WTC11 (cell line): Measurements from ENCODE around the gene KLHL35. TPM values are rescaled to one million over a fixed set of nuclear protein-coding genes. Genes with fewer than 3 reads are reported as not detected.

Source experiments
- ATAC-seq: fragments of 200-7000 bp; cut with Tn5 transposase; 2 replicates; pipeline ENCODE4 v1.10.0; 2021; ENCODE audit warnings: mild to moderate bottlenecking, moderate library complexity
- CTCF ChIA-PET: fragments of 300-600 bp; sonication (Branson Sonifier 250); formaldehyde crosslinking; loops from one replicate; lab custom pipeline; 2021; ENCODE audit warnings: antibody characterized with exemption; lab: Charles Lee
- POLR2A ChIA-PET: fragments of 350-600 bp; sonication (Branson Sonifier 250); formaldehyde crosslinking; loops from one replicate; lab custom pipeline; 2021; ENCODE audit warnings: antibody characterized with exemption; lab: Charles Lee
- DNase-seq: peaks from one replicate; pipeline ENCODE4 v3.0.0; 2021; ENCODE audit warnings: low spot score
- H3K27ac Mint-ChIP-seq: 2 replicates; pipeline ENCODE4 v1.8.0; 2021; ENCODE audit warnings: mixed read lengths
- H3K27me3 Mint-ChIP-seq: 2 replicates; pipeline ENCODE4 v1.8.0; 2021; ENCODE audit warnings: low read depth, mild to moderate bottlenecking, moderate library complexity, mixed read lengths
- H3K36me3 Mint-ChIP-seq: 2 replicates; pipeline ENCODE4 v1.8.0; 2021; ENCODE audit warnings: mixed read lengths
- H3K4me1 Mint-ChIP-seq: 2 replicates; pipeline ENCODE4 v1.8.0; 2022; ENCODE audit warnings: mixed read lengths
- H3K4me3 Mint-ChIP-seq: 2 replicates; pipeline ENCODE4 v1.8.0; 2021; ENCODE audit warnings: mild to moderate bottlenecking, moderate library complexity, mixed read lengths
- H3K9me3 Mint-ChIP-seq: 2 replicates; pipeline ENCODE4 v1.8.0; 2021; ENCODE audit warnings: mixed read lengths
- AFF4 ChIP-seq: sonication (generic); formaldehyde crosslinking; IDR thresholded peaks from 2 replicates; pipeline ENCODE4 v1.8.1; 2023; ENCODE audit warnings: mild to moderate bottlenecking, missing genetic modification reagents, borderline replicate concordance
- E2F4 ChIP-seq: sonication (generic); formaldehyde crosslinking; IDR thresholded peaks from 2 replicates; pipeline ENCODE4 v1.8.1; 2022; ENCODE audit warnings: low read depth, mild to moderate bottlenecking, moderate library complexity, missing genetic modification reagents, borderline replicate concordance
- EMX1 ChIP-seq: fragments of 250-450 bp; sonication (Bioruptor Pico); IDR thresholded peaks from 2 replicates; pipeline ENCODE4 v1.8.0; 2021; ENCODE audit warnings: mild to moderate bottlenecking
- MLX ChIP-seq: sonication (generic); formaldehyde crosslinking; IDR thresholded peaks from 2 replicates; pipeline ENCODE4 v1.8.1; 2023; ENCODE audit warnings: mild to moderate bottlenecking, missing genetic modification reagents, moderate library complexity
- NFYB ChIP-seq: sonication (generic); formaldehyde crosslinking; conservative IDR thresholded peaks from 2 replicates; pipeline ENCODE4 v1.8.0; 2022; ENCODE audit warnings: low read depth, missing genetic modification reagents
- TCF7 ChIP-seq: sonication (generic); formaldehyde crosslinking; IDR thresholded peaks from 2 replicates; pipeline ENCODE4 v1.8.0; 2022; ENCODE audit warnings: mild to moderate bottlenecking, low read depth, missing genetic modification reagents, moderate library complexity
- ZNF121 ChIP-seq: sonication (generic); formaldehyde crosslinking; IDR thresholded peaks from 2 replicates; pipeline ENCODE4 v1.8.0; 2023; ENCODE audit warnings: missing genetic modification reagents
- ZNF263 ChIP-seq: sonication (generic); formaldehyde crosslinking; IDR thresholded peaks from 2 replicates; pipeline ENCODE4 v1.8.1; 2022; ENCODE audit warnings: low read depth, mild to moderate bottlenecking, moderate library complexity, missing genetic modification reagents
- total RNA-seq: library from RNA; stranded (reverse); gene quantifications from 3 replicates; pipeline ENCODE4 v1.2.3, GENCODE V29; 2021
- TF ChIP-seq, protein P1 (sequence below): sonication (generic); formaldehyde crosslinking; IDR thresholded peaks from 2 replicates; pipeline ENCODE4 v1.8.1; 2022; ENCODE audit warnings: low read depth, missing genetic modification reagents, borderline replicate concordance
- TF ChIP-seq, protein P2 (sequence below): fragments of 200-600 bp; IDR thresholded peaks from 2 replicates; pipeline ENCODE4 v1.8.0; 2022; ENCODE audit warnings: antibody characterized with exemption
- TF ChIP-seq, protein P3 (sequence below): sonication (generic); formaldehyde crosslinking; IDR thresholded peaks from 2 replicates; pipeline ENCODE4 v1.8.1; 2023; ENCODE audit warnings: mild to moderate bottlenecking, missing genetic modification reagents, moderate library complexity
- TF ChIP-seq, protein P4 (sequence below): sonication (generic); formaldehyde crosslinking; IDR thresholded peaks from 2 replicates; pipeline ENCODE4 v1.8.1; 2023; ENCODE audit warnings: mild to moderate bottlenecking, missing genetic modification reagents

Gene KLHL35
- total RNA-seq, 1 experiment from 2014 or later = 0.22 TPM

DNA sequence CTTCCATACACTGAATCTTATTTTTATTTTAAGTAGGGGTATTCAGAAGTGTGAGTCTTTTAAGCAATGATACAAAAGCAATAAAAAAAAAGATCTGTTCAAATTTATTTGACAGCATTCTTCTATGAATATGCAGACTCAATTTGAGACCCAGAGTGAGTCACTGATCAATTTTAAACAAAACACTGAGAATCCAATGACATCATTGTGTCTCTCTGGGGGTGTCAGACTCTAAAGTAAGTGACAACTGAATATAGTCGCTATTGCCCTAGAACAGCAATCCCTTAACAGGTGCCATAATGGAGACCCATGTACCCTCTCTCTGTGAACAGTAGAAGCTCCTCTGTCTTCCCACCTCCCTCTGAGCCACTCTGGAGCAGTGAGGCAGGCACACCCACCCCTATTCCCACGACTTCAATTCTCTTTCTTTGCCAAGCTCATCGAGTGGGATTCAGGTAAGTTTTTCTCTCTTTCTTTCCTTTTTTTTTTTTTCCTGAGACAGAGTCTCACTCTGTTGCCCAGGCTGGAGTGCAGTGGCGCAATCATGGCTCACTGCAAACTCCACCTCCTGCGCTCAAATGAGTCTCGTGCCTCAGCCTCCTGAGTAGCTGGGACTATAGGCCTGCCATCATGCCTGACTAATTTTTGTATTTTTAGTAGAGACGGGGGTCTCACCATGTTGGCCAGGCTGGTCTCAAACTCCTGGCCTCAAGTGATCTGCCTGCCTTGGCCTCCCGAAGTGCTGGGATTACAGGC lies 38.7 kb downstream of the KLHL35 start (continued):
- TF ChIP-seq AFF4 (CRISPR knock-in tag) = no peak
- TF ChIP-seq NFYB (CRISPR knock-in tag) = no peak
- TF ChIP-seq, protein P1, sequence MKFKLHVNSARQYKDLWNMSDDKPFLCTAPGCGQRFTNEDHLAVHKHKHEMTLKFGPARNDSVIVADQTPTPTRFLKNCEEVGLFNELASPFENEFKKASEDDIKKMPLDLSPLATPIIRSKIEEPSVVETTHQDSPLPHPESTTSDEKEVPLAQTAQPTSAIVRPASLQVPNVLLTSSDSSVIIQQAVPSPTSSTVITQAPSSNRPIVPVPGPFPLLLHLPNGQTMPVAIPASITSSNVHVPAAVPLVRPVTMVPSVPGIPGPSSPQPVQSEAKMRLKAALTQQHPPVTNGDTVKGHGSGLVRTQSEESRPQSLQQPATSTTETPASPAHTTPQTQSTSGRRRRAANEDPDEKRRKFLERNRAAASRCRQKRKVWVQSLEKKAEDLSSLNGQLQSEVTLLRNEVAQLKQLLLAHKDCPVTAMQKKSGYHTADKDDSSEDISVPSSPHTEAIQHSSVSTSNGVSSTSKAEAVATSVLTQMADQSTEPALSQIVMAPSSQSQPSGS (CRISPR knock-in tag) = no peak
- TF ChIP-seq E2F4 = no peak
- TF ChIP-seq MLX = no peak
- no peak for TF ChIP-seq ZNF121 (CRISPR knock-in tag)
- TF ChIP-seq, protein P2, sequence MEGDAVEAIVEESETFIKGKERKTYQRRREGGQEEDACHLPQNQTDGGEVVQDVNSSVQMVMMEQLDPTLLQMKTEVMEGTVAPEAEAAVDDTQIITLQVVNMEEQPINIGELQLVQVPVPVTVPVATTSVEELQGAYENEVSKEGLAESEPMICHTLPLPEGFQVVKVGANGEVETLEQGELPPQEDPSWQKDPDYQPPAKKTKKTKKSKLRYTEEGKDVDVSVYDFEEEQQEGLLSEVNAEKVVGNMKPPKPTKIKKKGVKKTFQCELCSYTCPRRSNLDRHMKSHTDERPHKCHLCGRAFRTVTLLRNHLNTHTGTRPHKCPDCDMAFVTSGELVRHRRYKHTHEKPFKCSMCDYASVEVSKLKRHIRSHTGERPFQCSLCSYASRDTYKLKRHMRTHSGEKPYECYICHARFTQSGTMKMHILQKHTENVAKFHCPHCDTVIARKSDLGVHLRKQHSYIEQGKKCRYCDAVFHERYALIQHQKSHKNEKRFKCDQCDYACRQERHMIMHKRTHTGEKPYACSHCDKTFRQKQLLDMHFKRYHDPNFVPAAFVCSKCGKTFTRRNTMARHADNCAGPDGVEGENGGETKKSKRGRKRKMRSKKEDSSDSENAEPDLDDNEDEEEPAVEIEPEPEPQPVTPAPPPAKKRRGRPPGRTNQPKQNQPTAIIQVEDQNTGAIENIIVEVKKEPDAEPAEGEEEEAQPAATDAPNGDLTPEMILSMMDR = no peak
- TF ChIP-seq TCF7 (CRISPR knock-in tag) = no peak
- TF ChIP-seq, protein P3, sequence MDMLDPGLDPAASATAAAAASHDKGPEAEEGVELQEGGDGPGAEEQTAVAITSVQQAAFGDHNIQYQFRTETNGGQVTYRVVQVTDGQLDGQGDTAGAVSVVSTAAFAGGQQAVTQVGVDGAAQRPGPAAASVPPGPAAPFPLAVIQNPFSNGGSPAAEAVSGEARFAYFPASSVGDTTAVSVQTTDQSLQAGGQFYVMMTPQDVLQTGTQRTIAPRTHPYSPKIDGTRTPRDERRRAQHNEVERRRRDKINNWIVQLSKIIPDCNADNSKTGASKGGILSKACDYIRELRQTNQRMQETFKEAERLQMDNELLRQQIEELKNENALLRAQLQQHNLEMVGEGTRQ (CRISPR knock-in tag) = no peak
- TF ChIP-seq EMX1 (CRISPR knock-in tag) = no peak

DNA sequence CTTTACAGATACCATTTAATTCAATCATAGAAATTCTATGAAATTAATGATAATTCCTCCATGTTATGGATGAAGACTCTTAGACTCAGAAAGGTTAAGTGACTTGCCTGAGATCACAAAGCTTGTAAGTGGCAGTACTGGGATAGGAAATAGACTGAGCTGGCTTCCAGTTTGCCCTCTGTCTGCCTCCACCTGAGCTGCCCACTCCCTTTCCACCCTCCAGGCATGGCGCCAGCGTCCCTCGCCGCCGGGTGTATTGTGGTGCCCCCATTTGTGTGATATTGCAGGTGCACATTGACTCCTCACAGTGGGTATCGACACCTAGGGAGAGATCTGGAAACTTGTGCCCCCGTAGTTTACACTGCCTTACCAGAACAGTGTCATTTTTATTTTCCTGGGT lies 43.1 kb downstream of the KLHL35 start:
- Mint-ChIP-seq H3K9me3 (no peaks in the 10 kb centered on the region), H3K4me1 (peaks cover 7% of the 10 kb centered on the region; the same call in 1 of the 2 replicates), H3K27me3 (no peaks in the 10 kb centered on the region; the same call in 1 of the 2 replicates), H3K4me3 (no peak overlapping the region), H3K27ac (no peak overlapping the region), H3K36me3 (no peaks in the 10 kb centered on the region)
- DNase-seq (no peak), ATAC-seq (no peak)
- ChIA-PET POLR2A (no interaction called here), CTCF (interaction anchor here (0.6 to 2.9 kb wide), 8 partner anchors 11 to 164 kb away, joined by 3 to 39 read pairs (median 6); no protein-coding TSS in a partner anchor)
- TF ChIP-seq ZNF263 (CRISPR knock-in tag) = no peak
- TF ChIP-seq, protein P4, sequence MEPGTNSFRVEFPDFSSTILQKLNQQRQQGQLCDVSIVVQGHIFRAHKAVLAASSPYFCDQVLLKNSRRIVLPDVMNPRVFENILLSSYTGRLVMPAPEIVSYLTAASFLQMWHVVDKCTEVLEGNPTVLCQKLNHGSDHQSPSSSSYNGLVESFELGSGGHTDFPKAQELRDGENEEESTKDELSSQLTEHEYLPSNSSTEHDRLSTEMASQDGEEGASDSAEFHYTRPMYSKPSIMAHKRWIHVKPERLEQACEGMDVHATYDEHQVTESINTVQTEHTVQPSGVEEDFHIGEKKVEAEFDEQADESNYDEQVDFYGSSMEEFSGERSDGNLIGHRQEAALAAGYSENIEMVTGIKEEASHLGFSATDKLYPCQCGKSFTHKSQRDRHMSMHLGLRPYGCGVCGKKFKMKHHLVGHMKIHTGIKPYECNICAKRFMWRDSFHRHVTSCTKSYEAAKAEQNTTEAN (CRISPR knock-in tag) = no peak
